ENCODE data around the gene SLC7A14.

The SLC7A14 gene

DNA sequence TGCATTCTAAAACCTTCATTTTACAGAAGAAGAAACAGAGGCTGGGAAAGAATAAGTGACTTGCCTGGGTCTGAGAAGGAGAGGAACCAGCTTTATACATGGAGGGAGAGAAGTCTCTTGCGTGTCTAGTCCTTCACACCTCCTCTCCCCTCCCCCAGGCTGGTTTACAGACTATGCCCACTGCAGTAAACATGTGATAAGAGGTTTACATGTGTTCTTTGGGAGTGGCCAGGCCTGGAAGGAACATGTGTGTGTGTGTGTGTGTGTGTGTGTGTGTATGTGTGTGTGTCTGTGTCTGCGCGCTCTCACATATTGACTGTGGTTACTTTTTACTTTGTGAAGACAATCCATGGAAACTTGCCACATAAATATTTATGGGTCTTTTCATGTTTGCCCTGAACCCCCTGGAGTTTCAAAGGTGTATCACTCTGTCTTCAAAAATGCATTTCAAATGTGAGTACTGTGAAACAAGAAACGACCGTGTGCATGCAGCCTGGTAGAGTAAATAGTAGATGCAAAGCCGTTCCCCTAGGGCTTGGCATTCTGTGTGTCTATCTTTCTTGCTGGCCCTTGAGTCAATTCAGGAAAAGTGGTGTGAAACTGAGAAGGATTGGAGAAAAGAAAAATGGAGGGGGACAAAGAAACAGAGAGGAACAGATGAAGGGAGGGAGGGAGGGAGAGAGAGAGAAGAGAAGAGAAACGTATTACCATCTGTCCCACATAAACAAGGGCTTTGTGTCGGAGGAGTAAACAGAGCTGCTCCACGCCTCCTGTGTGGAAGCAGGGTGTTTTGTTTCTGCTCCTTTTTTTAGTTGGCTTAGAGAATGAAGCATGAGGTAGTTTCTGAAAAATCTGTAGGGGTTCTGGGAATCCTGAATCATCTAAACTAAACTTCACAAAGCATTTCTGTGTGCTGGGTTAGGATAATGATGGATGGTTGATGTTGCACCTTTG is 115.5 kb downstream of the SLC7A14 start:
- peak; percentile 75 for DNase-seq (ENCODE audit: low read depth)

DNA sequence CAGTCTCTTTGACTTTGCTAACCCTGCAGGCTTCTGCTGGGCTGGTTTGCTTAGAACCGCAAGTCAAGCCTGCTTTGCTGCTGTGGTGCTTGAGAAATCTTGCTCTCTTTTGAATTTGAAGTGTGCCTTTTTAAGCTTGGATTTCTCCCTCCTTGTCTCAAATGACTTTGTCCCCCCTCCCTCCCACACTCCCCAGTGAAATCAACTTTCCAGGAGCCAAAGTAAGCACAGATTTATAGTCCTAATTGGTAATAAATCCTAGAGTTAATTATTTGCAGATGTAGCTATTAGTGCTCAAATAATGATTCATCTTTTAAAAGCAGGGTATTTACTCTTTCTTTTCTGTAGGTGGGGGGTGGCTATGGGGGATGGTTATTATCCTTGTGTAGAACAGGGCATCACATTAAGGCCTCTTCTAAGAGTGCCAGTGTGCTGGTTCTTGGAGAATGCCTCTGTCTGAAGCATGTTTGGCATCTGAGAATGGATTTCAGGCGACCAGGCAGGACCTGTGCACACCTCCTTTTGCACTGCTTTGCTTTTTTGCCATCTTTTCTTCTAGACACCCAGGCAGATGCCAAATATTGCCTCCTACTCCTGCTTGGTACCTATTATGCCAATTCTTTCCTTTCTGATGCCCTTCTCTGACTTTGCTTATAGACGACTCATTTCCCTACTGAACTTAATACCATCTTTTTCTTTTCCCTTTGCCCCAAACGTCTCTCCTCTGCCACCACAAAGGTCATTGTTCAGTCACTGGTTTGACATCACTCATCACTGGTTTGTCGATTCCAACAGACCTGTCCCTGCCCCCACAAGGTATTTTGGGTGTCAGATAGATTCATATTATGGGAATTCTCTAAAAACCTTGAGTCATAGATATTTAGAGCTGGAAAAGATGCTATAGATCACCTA is 116.5 kb downstream of the SLC7A14 start:
- DNase-seq (ENCODE audit: low read depth): peak; percentile 91

DNA sequence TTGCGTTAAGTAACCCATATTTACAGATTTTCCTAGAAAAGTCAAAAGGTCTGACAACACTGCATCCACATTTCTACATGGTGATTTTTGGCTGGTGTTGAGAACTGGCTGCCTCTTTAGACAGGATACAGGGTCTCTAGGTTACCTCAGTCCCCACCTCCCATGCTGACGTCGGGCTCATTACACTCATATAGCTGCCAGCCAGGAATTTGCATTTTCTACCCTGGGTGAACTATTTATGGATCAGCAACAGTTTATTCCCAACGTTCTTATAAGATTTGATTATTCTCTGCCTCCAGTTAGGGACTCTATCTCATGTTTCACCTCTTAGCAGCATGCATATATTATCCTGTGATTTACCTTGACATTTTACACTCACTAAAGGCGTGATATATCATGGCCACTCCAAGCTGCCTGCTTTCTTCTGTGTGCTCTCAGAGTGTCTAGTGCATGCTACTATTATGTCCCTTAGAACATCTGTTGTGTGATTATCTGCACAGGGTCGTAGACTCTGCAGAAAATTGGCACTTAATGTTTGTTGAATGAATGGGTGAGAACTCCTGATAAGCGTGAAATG is 118.2 kb downstream of the SLC7A14 start:
- DNase-seq (ENCODE audit: low read depth): no peak

DNA sequence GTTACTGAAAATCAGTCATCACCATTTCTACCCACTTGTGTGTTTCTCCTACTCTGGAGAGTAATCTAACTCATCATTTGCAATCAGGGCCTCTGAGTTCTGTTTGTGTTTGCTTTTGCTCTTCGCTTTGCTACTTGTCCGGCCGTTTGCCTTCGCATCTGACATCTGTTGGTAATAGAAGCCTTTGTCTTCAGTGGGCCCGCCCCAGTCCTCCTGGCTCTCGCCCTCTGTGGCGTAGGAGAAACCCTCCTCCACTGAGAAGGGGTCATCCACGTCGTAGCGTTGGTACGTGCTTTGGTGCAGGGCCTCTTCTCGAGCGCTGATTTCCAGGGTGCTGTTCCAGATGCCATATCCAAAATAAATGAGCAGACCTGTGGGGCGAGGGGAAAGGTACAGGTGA is 118.9 kb downstream of the SLC7A14 start:
- DNase-seq (ENCODE audit: low read depth): no peak

DNA sequence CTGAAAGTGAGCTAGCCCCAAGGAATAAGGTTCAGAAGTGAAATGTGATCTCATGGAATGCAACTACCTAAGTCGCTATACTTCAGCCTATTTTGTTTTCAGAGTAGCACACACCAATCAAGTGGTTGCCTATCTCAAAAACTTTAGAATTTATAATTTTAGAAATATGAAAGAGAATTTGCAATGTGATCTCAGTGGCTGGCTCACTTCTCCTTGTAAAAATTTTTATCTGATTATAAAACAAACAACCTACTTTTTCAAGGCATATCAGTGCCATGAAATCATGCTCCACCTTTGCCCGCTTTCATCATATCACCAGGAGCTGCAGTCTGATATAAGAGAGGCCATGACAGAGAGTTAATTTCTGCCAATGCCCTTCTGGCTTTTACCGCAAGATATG is 119.9 kb downstream of the SLC7A14 start:
- no peak for DNase-seq (ENCODE audit: low read depth)

DNA sequence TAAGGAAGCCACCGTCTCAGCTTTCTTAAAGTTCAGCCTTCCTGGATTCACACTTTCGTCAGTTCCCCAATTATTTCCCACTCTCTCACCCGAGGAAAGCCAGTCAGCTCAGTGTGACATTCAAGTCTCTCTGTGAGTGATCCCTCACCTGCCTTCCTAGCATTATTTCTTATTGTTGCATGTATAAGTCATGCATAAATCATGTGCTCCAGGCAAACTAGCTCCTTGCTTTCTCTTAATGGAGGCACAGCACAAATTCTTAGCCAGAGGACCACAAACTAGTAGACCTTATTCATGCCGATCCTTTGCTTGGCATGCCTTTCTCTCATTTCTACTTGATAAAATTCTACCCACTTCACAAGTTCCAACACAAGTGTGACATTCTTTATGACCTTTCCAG is 122.9 kb downstream of the SLC7A14 start:
- DNase-seq (ENCODE audit: low read depth): no peak

DNA sequence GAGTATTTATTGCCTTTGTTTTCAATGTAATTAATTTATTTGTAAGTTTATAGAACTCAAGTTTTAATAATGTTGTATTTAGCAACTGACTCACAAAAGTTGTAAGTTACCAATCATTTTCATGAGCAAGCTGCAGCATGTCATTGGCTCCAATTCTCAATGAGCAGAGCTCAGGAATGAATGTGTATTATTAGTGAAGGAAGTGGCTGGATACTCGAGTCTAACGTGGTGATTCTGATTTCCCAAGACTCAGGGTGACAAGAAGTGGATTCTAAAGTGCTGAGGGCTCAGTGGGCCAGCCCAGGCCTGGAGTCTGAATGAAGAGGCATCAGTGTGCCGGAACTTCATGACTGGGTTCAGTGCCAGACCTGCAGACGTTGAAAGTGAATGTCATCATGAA is 127.6 kb downstream of the SLC7A14 start:
- DNase-seq (ENCODE audit: low read depth): no peak

DNA sequence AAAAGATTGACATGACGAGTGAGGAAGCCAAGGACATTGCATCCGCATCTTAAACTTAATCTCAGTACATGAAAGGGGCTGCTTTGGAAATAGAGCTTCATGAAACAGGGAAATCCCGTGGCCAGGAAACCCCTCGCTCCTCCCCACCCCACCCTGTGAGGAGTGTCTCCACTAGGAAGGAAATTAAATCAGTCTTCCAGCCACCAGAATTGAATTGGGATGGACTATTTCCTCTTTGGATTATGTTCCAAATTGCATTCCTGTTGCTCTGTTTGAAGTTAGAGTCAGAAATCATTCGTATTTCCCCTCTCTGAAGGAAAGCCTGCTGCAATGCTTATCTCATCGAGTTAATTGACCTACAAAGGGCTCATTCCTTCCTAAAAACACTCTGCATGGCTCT is 131.4 kb downstream of the SLC7A14 start:
- no peak for DNase-seq (ENCODE audit: low read depth)

DNA sequence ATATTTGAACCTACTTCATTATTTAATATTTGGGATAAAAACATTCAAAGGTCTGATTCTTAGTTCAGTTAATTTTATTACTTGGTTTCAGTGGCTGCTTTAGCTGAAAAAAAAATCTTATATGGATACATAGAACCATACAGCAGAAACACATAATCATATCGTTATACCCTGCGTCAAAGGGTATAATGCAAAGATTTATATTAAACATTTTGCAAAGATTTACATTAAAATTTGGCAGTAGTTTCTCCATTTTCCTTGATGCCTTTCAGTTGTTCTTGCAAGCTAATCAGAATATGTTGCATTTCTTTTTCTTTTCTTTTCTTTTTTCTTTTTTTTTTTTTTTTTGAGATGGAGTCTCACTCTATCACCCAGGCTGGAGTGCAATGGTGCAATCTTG is 135.8 kb downstream of the SLC7A14 start:
- no peak for DNase-seq (ENCODE audit: low read depth)

DNA sequence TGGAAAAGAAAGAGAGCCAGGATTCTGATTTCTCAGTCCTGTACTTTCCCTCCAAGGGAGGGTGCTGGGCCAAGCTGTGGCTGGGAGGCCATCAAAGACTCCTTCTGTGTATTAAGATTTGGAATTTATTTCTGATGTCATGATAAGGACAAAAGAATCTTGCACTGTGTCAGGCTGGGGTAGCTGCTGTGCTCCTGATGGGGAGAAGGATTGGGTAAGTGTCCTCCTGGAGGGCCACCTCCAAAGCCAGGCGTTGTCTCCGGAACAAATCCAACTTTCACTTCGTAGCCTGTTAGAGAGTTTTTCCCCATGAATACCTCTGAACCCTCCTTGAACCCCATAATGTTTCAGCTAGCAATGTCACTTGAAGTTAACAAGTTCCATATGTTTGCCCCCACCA is 137.3 kb downstream of the SLC7A14 start:
- no peak for DNase-seq (ENCODE audit: low read depth)

DNA sequence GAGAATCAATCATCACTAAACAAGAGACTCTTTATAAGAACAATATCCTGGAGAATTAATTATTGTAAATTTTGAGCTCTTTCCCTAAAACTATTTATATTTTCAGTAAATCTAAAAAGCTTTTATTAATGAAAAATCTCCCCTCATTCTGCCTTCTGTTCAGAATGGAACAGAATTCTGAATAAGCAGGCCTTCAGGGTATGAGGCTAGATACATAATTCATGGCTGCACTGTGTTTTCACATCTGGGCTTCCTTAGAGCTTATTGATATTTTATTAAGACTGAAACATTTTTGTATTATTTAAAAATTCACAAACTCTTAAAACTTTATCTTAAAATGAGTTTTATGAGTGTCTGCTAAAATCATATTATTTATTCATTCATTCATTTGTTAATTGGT is 142.4 kb downstream of the SLC7A14 start:
- no peak for DNase-seq (ENCODE audit: low read depth)

DNA sequence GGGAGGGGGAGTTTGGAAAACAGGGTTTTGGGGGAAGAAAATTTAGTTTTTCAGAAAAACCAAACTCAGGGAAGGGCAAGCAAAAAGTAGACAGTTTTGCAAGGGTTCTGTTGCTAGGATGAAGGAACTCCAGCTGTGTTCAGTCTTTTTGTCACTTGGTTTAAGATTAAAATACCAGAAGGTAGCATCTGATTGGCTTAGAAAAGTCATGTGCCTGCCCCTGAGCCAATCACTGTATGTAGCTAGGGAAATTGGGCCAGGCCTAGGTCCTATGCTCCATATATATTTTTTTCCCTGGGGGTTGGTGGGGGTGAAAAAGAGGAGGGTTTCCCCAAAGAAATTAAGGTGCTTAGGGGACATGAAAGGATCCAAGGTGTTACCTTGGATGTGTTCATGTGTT is 142.9 kb downstream of the SLC7A14 start:
- no peak for DNase-seq (ENCODE audit: low read depth)

DNA sequence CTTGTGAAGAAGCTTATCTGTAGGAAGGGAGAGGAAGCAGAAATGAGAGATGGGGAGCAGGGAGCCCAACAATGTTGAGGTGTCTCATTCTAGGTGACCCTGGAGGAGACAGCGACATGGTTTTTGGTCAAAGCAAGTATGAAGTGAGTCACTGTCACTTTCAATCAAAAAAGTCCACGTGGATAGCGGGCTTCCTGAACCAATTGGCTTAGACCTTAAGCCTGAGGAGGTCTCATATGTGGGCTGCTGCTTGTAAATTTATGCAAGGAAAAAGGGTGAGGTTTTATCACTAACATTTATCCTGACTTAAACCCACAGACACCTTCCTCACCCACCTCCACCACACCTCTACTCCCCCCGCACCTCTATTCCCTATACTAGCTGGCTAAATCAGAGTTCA is 144.5 kb downstream of the SLC7A14 start:
- no peak for DNase-seq (ENCODE audit: low read depth)

DNA sequence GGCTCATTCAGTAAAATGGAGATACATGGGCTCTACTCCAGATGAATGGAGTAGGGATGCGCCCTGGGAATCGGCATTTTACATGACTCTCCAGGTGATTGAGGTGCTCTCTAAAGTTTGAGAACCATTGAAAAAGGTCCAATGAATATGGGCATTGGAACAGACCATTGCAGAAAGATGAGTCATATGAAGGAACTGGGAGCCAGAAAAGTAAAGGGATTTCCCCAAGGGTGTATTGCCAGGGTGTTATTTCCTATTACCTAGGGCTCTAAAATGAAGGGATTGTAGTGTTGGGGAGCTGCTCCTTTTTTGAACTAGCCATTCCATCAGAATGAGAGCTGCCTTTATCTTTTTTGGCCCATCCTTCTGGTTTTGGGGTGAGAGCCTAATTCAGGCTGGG is 145.5 kb downstream of the SLC7A14 start:
- DNase-seq (ENCODE audit: low read depth): no peak

DNA sequence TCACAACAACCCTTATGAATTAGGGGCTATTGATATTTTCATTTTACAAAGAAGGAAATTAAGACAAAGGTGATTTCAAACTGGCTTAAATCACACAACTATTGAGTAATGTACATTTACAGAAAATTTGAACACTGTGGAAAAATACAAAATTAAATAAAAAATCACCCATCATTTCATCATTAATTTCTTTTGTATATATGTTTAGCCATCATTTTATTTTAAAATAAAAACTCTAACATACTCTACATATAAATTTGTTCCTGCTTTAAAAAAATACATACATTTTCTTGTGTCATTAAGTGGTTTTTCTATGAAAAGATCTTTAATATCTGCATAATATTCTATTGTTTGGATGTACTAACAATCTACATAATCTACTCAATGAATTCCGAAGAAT is 147.0 kb downstream of the SLC7A14 start:
- DNase-seq (ENCODE audit: low read depth): no peak

DNA sequence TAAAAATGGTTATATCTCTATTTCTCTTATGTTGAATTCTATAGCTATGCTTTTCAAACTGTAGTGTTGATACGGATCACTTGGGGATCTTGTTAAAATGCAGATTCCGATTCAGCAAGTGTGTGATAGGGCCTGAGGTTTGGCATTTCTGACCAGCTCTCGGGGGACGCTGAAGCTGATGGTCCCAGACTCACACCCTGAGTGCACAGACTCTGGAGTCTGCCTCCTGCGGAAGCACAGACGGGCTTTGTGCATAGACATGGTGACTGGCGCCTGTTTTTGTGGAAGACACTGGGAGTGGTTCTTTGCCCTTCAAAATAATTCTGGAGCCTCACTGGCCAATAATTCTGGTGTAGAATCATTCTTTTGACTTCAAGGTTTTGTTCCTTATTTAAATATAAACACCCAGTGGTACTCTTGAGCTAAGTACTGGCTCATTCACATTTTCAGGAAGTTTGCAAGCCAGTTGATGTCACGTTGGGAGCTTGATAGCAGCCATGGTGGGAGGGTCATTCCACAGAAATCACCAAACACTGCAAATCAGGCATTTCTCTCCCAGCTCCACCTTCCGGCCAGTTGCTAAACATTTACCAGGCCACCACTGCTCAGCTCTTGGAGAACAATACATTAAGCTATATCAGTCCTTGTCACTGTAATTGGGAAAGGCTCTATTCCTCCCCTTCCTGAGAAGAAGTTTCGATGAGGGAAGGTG is 148.0 kb downstream of the SLC7A14 start:
- DNase-seq (ENCODE audit: low read depth): no peak

DNA sequence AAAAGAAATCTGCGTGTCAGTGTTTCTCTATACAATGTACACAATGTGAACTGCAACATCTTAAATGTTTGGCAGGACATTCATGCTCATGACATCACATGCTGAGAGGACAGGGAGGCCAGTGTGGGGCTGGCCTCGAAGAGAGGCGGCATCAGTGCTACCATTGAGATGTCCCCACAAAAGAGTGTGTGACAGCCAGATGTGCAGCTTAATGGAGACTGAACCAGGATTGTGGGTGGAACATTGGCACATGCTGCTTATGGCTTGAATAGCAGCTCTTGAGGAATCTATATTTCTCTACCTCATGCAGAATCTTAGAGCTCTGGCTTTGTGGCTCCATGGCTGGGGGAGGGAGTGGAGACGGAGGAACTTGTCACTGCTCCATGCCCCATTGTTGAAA is 148.7 kb downstream of the SLC7A14 start:
- no peak for DNase-seq (ENCODE audit: low read depth)

DNA sequence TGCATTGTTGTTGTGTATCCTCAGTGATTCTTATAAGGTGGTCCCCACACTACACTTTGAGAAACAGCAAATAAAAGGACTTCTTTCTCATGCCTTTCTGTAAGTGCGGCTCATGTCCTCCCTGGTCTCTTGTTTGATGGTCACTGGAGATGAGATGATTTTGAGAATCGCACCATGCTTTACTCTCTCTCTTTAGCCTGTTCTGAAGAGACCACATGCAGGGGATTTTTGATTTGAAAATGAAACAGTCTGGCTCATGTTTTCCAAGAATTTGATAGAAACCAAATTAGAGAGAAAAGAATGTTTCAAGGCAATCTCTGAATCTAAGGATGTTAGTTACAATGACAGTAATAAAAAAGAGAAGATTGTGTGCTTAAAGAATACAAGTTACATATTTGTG is 149.2 kb downstream of the SLC7A14 start:
- DNase-seq (ENCODE audit: low read depth): no peak

DNA sequence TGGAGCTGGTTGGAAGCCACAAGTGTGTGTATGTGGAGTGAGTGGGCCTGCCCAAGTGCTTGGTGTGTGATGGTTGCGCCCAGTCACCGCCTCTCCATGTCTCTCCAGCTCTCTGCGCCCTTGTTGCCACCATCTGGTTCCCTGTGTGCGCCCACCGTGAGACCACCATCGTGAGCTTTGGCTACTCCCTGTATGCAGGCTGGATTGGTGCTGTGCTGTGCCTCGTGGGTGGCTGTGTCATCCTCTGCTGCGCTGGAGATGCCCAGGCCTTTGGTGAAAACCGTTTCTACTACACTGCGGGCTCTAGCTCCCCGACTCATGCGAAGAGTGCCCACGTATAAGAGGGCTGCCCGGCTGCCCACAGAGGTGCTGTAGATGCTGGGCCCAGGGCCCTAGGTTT is 153.5 kb downstream of the SLC7A14 start:
- DNase-seq (ENCODE audit: low read depth): no peak

DNA sequence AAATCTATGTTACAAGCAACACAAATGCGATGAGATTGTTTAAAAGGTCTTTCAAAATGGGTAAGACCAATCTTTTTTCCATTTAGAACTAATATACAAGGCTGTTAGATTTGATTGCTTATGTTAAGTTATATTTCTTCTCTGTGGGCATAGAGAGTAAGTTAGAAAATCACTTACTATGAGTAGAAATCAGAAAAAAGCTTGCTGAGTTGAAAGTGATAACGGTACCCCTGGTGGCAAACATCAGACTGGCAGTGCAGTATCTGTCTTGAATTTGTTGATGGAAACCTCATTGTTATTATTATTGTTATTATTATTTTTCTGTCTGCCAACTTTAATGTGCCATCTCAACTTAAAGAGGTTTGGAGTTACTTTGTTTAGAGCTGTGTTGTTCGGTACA is 154.8 kb downstream of the SLC7A14 start:
- DNase-seq (ENCODE audit: low read depth): no peak

DNA sequence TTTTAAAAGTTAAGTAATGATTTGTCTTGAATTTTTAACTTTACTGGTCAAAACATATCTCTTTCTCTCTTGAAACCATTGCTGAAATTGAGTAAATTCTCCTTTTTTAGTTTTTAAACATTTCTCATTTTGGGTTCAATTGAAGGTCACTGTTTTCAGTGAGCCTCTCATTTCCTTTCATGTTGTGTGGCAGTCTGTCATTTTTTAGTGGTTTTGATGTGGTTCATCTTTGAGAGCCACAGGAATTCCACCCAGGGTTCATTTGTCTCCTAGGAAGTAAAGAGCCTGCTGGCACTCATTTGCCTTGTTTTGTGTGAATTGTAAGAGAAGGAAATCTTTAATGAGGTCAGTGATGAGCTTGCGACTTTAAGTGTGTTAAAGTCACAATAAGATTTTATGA is 156.8 kb downstream of the SLC7A14 start:
- DNase-seq (ENCODE audit: low read depth): no peak

DNA sequence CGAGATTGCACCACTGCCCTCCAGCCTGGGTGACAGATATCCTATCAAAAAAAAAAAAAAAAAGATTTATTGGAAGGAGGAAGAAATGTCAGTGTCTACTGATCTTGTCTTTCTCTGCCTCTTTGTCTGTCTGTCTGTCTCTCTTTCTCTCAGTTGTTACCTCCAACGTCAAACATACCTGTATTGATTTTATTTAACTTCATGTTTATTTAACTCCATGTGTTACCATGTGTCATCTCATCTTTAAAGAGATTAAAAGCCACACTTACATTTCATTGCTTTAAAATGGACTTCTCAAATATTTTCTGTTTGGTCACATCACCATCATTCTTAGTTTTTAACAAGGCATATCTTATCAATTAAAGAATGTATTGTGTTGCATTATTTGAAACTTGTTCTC is 157.8 kb downstream of the SLC7A14 start:
- no peak for DNase-seq (ENCODE audit: low read depth)
